H4 (cell line): Measurements from ENCODE around the gene F5. TPM values are rescaled to one million over a fixed set of nuclear protein-coding genes. Genes with fewer than 3 reads are reported as not detected.
A peak's percentile ranks its signal among the peaks of the same experiment; 100 is the strongest.

ENCODE experiments used
- DNase-seq: peaks from one replicate; pipeline ENCODE4 v3.0.0-alpha.2; 2015; ENCODE audit warnings: low spot score
- total RNA-seq: library from RNA; depleted of rRNA; stranded (reverse); fragments of >200 nt; shearing (Covaris generic); gene quantifications from 2 replicates; pipeline ENCODE4 v1.2.3, GENCODE V29; 2014; rRNA removed

Gene F5
- not detected in 2 replicates for total RNA-seq

GRCh38 chr1:169586395-169587255 lies at the start of gene F5:
Gene F5, minus strand, starts transcription at chr1:169586481. Its CDS starts 95 bp downstream, at chr1:169586386.
- peak; percentile 68 for DNase-seq

DNA sequence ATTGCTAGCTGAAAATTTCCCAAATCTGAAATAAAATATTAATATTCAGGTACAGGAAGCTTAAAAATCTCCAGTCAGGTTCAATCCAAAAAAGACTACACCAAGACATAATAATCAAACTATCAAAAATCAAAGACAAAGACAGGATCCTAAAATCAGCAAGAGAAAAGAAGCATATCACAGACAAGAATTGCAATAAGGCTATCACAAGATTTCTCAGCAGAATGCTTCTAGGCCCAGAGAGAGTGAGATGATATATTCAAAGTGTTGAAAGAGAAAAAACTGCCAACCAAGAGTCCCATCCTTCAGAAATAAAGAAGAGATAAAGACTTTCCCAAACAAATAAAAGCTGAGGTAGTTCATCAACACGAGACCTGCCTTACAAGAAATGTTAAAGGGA lies 48.6 kb upstream of the F5 start:
- DNase-seq: no peak

DNA sequence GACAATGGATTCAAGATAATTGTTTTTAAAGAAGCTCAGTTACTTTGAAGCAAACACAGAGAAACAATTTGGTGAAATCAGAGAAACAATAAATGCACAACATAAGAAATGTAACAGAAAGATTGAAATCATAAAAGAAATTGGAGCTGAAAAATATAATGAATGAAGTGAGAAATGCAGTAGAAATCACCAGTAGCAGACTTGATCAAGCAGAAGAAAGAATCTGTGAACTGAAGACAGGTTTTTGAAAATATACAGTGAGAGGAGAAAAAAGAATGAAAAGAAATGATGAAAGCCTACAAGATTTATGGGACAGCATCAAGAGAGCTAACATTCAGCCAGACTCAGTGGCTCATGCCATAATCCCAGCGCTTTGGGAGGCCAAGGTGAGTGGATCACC lies 47.9 kb upstream of the F5 start:
- no peak for DNase-seq

GRCh38 chr1:169631249-169631648 lies 45.0 kb upstream of the F5 start:
- no peak for DNase-seq

DNA sequence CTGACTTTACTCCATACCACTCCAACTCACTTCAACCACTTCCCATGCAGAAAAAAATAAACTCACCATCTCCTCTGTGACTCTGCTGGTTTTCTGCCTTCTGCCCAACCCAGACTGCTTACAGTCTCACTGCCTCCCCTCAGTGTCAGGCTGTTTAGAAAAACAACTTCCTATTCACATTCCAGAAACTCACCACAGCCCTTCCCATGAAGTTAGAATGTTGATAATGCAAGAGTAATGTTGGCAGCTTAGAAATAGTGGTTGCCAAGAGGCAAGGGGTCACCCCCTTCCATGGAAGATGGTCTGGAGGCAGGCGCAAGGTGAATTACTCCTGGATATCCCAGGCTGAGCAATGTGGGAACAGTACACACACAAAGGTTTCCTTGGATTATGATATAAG lies 43.7 kb upstream of the F5 start, which contains the start of gene SELP:
SELP (minus strand) TSS at position 119 of the 400 bp plus-strand sequence; CDS start at position 69, 50 bp downstream.
- DNase-seq: peak; percentile 44

- no peak for DNase-seq
Measured at GRCh38 chr1:169624912-169625311, 38.6 kb upstream of the F5 start.

- no peak for DNase-seq
Measured at GRCh38 chr1:169624122-169624521, 37.8 kb upstream of the F5 start.

DNA sequence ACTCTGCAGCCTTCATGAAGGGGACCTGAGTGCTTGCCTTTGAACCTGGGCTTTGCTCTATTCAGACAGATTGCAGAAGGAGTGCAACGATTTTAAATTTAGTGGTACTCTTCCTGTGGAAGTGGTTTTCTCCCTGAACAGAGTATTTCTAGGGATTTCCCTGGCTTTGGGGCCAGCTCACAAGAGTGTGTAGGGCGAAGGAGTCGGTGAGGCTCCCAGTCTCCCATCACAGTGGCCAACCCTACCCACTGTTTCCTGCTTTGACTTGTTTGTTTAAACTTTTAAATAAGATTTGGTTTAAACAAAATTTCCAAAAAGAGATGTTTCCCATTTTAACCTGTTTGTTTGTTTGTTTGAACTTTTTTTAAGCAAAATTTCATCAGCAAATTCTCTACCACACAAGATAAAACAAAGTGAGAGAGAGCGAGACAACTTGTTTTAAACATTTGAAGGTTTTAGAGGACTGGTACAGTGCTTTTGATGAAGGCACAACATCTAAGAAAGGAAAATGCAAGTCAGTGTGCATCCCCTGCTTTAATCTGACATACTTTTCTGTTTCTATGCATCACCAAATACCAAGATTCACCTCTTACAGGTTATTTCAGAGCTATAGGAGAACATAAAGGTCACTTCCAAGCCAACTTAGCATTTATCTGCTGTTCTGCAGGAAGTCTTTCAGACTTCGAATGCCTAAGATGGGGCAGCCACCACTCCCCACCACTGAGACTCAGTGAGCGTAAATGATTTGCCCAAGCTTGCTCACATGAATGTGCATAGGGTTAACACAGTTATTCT lies 37.0 kb upstream of the F5 start:
- no peak for DNase-seq

DNA sequence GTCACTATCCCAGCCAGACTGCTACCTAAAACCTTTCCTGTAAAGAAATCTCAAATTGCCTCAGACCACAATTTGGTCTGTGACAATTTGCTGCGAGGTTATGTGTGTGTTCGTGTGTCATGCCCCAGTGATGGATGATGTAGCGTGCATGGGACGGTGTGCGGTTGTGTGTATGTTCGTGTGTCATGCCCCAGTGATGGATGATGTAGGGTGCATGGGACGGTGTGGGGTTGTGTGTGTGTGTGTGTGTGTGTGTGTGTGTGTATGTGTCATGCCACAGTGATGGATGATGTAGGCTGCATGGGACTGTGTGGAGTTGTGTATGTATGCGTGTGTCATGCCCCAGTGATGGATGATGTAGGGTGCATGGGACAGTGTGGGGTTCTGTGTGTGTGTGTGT lies 34.3 kb upstream of the F5 start:
- DNase-seq: no peak

- no peak for DNase-seq
Measured at GRCh38 chr1:169618367-169618766, 32.1 kb upstream of the F5 start.

GRCh38 chr1:169615803-169616202 lies 29.5 kb upstream of the F5 start:
- DNase-seq: no peak

DNA sequence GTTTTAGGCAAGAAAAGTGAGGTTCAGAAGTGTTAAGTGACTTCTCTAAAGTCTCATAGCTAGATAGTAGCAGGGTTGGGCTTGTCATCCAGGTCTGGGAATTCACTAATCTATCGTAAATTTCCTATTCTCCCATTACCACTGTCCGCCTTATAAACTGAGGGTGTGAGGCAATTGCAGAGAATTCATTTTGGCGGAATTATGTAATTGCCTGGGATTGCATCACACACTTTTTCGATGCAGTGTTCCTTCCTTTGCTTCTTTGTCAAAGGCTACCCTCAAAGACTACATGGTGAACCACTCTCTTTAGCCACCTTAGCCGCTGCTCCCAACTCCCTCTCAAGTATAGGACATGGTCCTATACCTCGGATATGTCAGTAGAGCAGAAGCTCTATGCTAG lies 24.6 kb upstream of the F5 start:
- no peak for DNase-seq

- DNase-seq: no peak
Measured at GRCh38 chr1:169610108-169610507, 23.8 kb upstream of the F5 start.

GRCh38 chr1:169608226-169608625 lies 21.9 kb upstream of the F5 start:
- DNase-seq: no peak

- DNase-seq: no peak
Measured at GRCh38 chr1:169604781-169605560, 18.7 kb upstream of the F5 start.

DNA sequence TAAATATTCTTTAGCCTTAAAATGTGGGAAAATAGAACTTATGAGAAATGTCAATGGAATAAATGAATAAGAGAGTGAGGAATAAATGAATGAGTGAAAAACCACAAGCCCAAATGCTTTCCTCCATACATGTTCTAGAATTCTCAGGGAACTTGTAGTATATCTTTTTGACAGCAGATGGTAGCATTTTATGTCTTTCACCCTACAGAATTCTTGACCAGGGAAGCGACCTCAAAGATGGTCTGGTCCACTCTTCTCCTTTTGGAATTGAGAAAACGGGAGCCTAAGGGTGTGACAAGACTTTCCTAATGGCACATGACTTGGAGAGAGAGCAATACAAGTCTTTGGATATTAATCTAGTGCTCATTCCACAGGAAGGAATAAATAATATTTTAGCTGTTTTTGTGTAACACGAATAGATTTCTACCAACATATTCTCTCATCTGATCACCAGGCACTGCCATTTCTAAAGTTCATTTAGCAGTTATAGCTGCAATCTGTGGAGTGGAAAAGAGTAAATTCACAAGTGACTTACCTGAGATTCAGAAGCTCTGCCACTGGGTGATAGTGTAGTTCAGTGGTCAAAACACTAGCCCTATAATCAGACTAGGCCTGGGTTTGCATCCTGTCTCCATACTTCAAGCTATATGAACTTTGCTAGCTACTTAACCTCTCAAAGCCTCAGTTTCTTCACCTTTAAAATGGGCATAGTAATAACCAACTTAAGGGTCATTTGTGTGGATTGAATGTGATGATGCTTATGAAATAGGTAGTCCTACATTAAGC lies 15.0 kb upstream of the F5 start:
- DNase-seq: peak; percentile 19

GRCh38 chr1:169595764-169596711 lies 9.8 kb upstream of the F5 start:
- peak; percentile 16 for DNase-seq

- DNase-seq: no peak
Measured at GRCh38 chr1:169594391-169594790, 8.1 kb upstream of the F5 start.

DNA sequence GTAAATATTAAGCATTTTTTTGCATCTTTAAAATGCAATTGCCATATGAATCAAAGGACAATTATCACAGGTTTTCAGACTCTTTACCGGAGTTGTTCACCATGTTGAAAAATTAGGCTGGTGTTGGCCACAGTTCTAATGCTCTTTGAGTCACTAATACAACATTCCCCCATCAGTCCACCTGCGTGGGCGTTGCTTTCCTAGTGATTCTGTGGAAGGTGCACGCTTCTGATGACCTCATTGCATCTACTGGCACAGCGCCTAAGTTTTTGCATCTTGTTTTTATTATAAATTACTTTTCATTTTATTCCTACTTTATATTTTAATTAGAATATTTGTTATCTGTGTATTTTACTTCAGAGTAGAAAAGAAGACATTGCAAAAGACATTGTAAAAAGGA lies 4.7 kb upstream of the F5 start:
- DNase-seq: no peak
